ENCODE data around the gene KIF1B. TPM values are rescaled to one million over a fixed set of nuclear protein-coding genes. Genes with fewer than 3 reads are reported as not detected.

Gene KIF1B
- total and polyA plus RNA-seq, 10 of the 15 experiments (the other 5 are each of a cell fraction or from before 2014, with no cell fraction given) = 2.1 to 16.5 (median 8.7) TPM

GRCh38 chr1:10193288-10193687, 17.1 kb upstream of the KIF1B start:
- no peak for FAIRE-seq
- ChIA-PET SMC1A (ENCODE audit: uncharacterized antibody, unreplicated experiment) (interaction anchor here (0.8 kb wide), 1 partner anchor 15 kb away, joined by 3 read pairs; no protein-coding TSS in a partner anchor), POLR2A (no interaction called here), RAD21 (ENCODE audit: unreplicated experiment) (interaction anchor here (1.6 kb wide), 1 partner anchor 145 kb away, joined by 4 read pairs; no protein-coding TSS in a partner anchor), CTCF (no interaction called here)
- no peak overlapping the region for H3K9ac ChIP-seq (ENCODE audit: control insufficient read depth, insufficient read depth, low read length)
- H3K36me3 ChIP-seq (ENCODE audit: control insufficient read depth in 2 of 2, insufficient read depth in 2 of 2, low read length in 1 of 2) = no peaks in the 10 kb centered on the region
- H3K4me2 ChIP-seq (ENCODE audit: control insufficient read depth, insufficient read depth) = no peak overlapping the region
- H4K20me1 ChIP-seq (ENCODE audit: control insufficient read depth, insufficient read depth) = no peaks in the 10 kb centered on the region
- H3K9me3 ChIP-seq (replicated peaks; ENCODE audit: control insufficient read depth, insufficient read depth, low read length) = no peaks in the 10 kb centered on the region
- no peaks in the 10 kb centered on the region for H3K79me2 ChIP-seq (ENCODE audit: control insufficient read depth, insufficient read depth, low read length)
- H3K27me3 ChIP-seq (replicated peaks in 1 of 2; ENCODE audit: control insufficient read depth in 2 of 2, insufficient read depth in 2 of 2, low read length in 1 of 2) = no peaks in the 10 kb centered on the region
- peaks cover 4% of the 10 kb centered on the region; the same call in 1 of the 2 replicates for H3K4me1 ChIP-seq (ENCODE audit: control insufficient read depth, insufficient read depth, low read length)
- TF ChIP-seq CREM (IDR thresholded peaks at IDR 0.05; ENCODE audit: low read depth) (no peak), SP1 (IDR thresholded peaks at IDR 0.05; ENCODE audit: low read depth, low read length) (no peak), NR2C2 (IDR thresholded peaks at IDR 0.05; ENCODE audit: borderline replicate concordance, control insufficient read depth, insufficient read length, low read depth) (no peak), KAT2A (conservative IDR thresholded peaks at IDR 0.05; ENCODE audit: control insufficient read depth, low read depth, low read length) (no peak), ATF7 (IDR thresholded peaks at IDR 0.05; ENCODE audit: low read depth) (no peak), MYB (IDR thresholded peaks at IDR 0.05; ENCODE audit: borderline replicate concordance, low read depth, low read length) (no peak)
- BruUV-seq (replicated peaks) = no TSS peak
- DNase-seq (ENCODE audit: low read depth, low spot score) = no peak
- in situ Hi-C loops (cut with MboI) = no loop called here
- no peak overlapping the region for H2AFZ ChIP-seq (ENCODE audit: control insufficient read depth, low read depth, low read length)
- ATAC-seq = no peak
- no peak overlapping the region for H3K4me3 ChIP-seq
- intact Hi-C loops (cut with micrococcal nuclease; ENCODE audit: unreplicated experiment) = no loop called here
- no peak overlapping the region for H3K27ac ChIP-seq (ENCODE audit: control insufficient read depth, insufficient read depth)
- 69% methylated on average over 6 of the region's 6 CpGs for WGBS (ENCODE audit: insufficient coverage, insufficient replicate concordance, low lambda C conversion rate, missing lambda C conversion rate)

GRCh38 chr1:10195570-10195969, 14.8 kb upstream of the KIF1B start:
- H2AFZ ChIP-seq (ENCODE audit: control insufficient read depth, low read depth, low read length) = no peak overlapping the region
- BruUV-seq (replicated peaks) = no TSS peak
- CTCF ChIA-PET = no interaction called here
- no peaks in the 10 kb centered on the region; a peak in 1 of 4 replicates for H3K27me3 ChIP-seq (replicated peaks in 1 of 2; ENCODE audit: control insufficient read depth in 2 of 2, insufficient read depth in 2 of 2, low read length in 1 of 2)
- H3K4me2 ChIP-seq (ENCODE audit: control insufficient read depth, insufficient read depth) = no peak overlapping the region
- in situ Hi-C loops (cut with MboI) = no loop called here
- RAD21 ChIA-PET (ENCODE audit: unreplicated experiment) = interaction anchor here (0.7 kb wide), 1 partner anchor 11 kb away, joined by 3 read pairs; no protein-coding TSS in a partner anchor
- 72% methylated on average over 6 of the region's 6 CpGs for WGBS (ENCODE audit: insufficient coverage, insufficient replicate concordance, low lambda C conversion rate, missing lambda C conversion rate)
- H3K79me2 ChIP-seq (ENCODE audit: control insufficient read depth, insufficient read depth, low read length) = no peaks in the 10 kb centered on the region
- intact Hi-C loops (cut with micrococcal nuclease; ENCODE audit: unreplicated experiment) = no loop called here
- DNase-seq (ENCODE audit: low read depth, low spot score) (no peak), ATAC-seq (no peak), FAIRE-seq (no peak)
- SMC1A ChIA-PET (ENCODE audit: uncharacterized antibody, unreplicated experiment) = no interaction called here
- H3K27ac ChIP-seq (ENCODE audit: control insufficient read depth, insufficient read depth) = no peak overlapping the region
- TF ChIP-seq DPF2 (IDR thresholded peaks at IDR 0.05) = no peak
- peak; percentile 24 for TF ChIP-seq BCL3 (IDR thresholded peaks at IDR 0.05; ENCODE audit: borderline replicate concordance, insufficient read depth, low read depth, low read length, poor library complexity, severe bottlenecking)
- no peak overlapping the region for H3K4me3 ChIP-seq
- H3K36me3 ChIP-seq (ENCODE audit: control insufficient read depth in 2 of 2, insufficient read depth in 2 of 2, low read length in 1 of 2) = no peaks in the 10 kb centered on the region
- H4K20me1 ChIP-seq (ENCODE audit: control insufficient read depth, insufficient read depth) = no peaks in the 10 kb centered on the region
- no peak overlapping the region for H3K9ac ChIP-seq (ENCODE audit: control insufficient read depth, insufficient read depth, low read length)
- POLR2A ChIA-PET = no interaction called here
- no peaks in the 10 kb centered on the region for H3K9me3 ChIP-seq (replicated peaks; ENCODE audit: control insufficient read depth, insufficient read depth, low read length)
- no peaks in the 10 kb centered on the region for H3K4me1 ChIP-seq (ENCODE audit: control insufficient read depth, insufficient read depth, low read length)
